ENCODE results near the gene ADARB1.
A peak's percentile ranks its signal among the peaks of the same experiment; 100 is the strongest.

The ADARB1 gene

GRCh38 chr21:45182958-45183357 is 108.6 kb downstream of the ADARB1 start:
- TF ChIP-seq CTCF (conservative IDR thresholded peaks at IDR 0.05; ENCODE audit: low read depth, low read length), result no peak
- H3K4me3 ChIP-seq (ENCODE audit: low read length), result no peak overlapping the region
- DNase-seq (ENCODE audit: low read depth), result no peak

- TF ChIP-seq CTCF (conservative IDR thresholded peaks at IDR 0.05; ENCODE audit: low read depth, low read length), result no peak
- no peak overlapping the region for H3K4me3 ChIP-seq (ENCODE audit: low read length)
- DNase-seq (ENCODE audit: low read depth), result no peak
Observed at GRCh38 chr21:45183852-45184251, 109.5 kb downstream of the ADARB1 start.

GRCh38 chr21:45184869-45185268 is 110.5 kb downstream of the ADARB1 start:
- no peak overlapping the region for H3K4me3 ChIP-seq (ENCODE audit: low read length)
- TF ChIP-seq CTCF (conservative IDR thresholded peaks at IDR 0.05; ENCODE audit: low read depth, low read length), result no peak
- DNase-seq (ENCODE audit: low read depth), result no peak

GRCh38 chr21:45186709-45187108 is 112.3 kb downstream of the ADARB1 start:
- no peak overlapping the region for H3K4me3 ChIP-seq (ENCODE audit: low read length)
- DNase-seq (ENCODE audit: low read depth), result no peak
- no peak for TF ChIP-seq CTCF (conservative IDR thresholded peaks at IDR 0.05; ENCODE audit: low read depth, low read length)

GRCh38 chr21:45187646-45188045 is 113.3 kb downstream of the ADARB1 start:
- no peak overlapping the region for H3K4me3 ChIP-seq (ENCODE audit: low read length)
- DNase-seq (ENCODE audit: low read depth), result no peak
- TF ChIP-seq CTCF (conservative IDR thresholded peaks at IDR 0.05; ENCODE audit: low read depth, low read length), result no peak

- DNase-seq (ENCODE audit: low read depth), result no peak
- H3K4me3 ChIP-seq (ENCODE audit: low read length), result no peak overlapping the region
- TF ChIP-seq CTCF (conservative IDR thresholded peaks at IDR 0.05; ENCODE audit: low read depth, low read length), result no peak
Observed at GRCh38 chr21:45190013-45190412, 115.6 kb downstream of the ADARB1 start.

- peak; percentile 12 for TF ChIP-seq CTCF (conservative IDR thresholded peaks at IDR 0.05; ENCODE audit: low read depth, low read length)
- DNase-seq (ENCODE audit: low read depth), result no peak
- H3K4me3 ChIP-seq (ENCODE audit: low read length), result no peak overlapping the region
Observed at GRCh38 chr21:45192332-45192731, 118.0 kb downstream of the ADARB1 start.
